BE2C (cell line): ENCODE measurements around the gene NINJ1.

Experiments used
- DNase-seq: peaks from one replicate; pipeline ENCODE4 v3.0.0-alpha.2; 2020
- H3K27me3 ChIP-seq: fragments of 250-450 bp; sonication (Bioruptor Pico); 2 replicates; pipeline ENCODE4 v1.5.1; 2020; ENCODE audit warnings: mild to moderate bottlenecking
- H3K36me3 ChIP-seq: fragments of 250-450 bp; sonication (Bioruptor Pico); 2 replicates; pipeline ENCODE4 v1.5.1; 2020; ENCODE audit warnings: mild to moderate bottlenecking
- H3K4me1 ChIP-seq: fragments of 250-450 bp; sonication (Bioruptor Pico); 2 replicates; pipeline ENCODE4 v1.5.1; 2020
- H3K4me3 ChIP-seq: 2 replicates; pipeline ENCODE4 v1.5.1; 2011; ENCODE audit warnings: low read depth, low read length
- H3K9me3 ChIP-seq: fragments of 250-450 bp; sonication (Bioruptor Pico); 2 replicates; pipeline ENCODE4 v1.5.1; 2020
- TF ChIP-seq, protein P1 (sequence below): IDR thresholded peaks from 2 replicates; pipeline ENCODE4 v1.5.1; 2012; ENCODE audit warnings: mild to moderate bottlenecking, low read depth, low read length

NINJ1 gene

DNA sequence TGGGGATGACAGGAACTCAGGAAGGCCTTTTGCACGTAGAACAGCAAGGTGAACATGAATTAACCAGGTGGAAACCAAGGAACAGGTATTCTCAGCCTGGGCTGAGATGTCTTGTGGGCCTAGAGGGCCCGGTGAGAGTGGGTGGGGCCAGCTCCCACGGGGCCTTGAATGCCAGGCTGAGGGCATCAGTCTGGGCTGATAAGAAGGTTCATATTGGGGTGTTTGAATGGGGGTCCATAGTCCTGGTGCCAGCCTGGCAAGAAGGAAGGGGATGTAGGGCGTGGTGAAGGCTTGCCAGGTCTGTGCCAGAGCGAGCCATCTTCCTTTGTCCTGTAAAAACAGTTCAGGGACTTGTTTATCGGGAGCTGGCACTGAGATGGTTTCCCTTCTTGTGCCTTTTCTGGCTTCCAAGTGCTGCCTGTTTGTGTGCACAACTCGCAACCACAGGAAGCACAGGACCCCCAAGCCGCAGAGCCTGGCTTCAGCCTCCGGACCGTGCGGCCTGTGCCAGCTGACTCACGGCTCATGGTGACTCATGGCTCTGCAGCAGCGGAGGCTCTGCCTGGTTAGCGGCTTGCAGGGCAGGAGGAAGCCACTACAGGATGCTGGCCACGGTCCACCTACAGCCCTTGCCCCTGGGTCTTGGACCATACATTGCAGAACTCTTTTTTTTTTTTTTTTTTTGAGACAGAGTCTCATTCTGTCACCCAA is 35.7 kb downstream of the NINJ1 start:
- no peaks in the 10 kb centered on the region for H3K36me3 ChIP-seq
- DNase-seq: peak; percentile 82
- TF ChIP-seq, protein P1, sequence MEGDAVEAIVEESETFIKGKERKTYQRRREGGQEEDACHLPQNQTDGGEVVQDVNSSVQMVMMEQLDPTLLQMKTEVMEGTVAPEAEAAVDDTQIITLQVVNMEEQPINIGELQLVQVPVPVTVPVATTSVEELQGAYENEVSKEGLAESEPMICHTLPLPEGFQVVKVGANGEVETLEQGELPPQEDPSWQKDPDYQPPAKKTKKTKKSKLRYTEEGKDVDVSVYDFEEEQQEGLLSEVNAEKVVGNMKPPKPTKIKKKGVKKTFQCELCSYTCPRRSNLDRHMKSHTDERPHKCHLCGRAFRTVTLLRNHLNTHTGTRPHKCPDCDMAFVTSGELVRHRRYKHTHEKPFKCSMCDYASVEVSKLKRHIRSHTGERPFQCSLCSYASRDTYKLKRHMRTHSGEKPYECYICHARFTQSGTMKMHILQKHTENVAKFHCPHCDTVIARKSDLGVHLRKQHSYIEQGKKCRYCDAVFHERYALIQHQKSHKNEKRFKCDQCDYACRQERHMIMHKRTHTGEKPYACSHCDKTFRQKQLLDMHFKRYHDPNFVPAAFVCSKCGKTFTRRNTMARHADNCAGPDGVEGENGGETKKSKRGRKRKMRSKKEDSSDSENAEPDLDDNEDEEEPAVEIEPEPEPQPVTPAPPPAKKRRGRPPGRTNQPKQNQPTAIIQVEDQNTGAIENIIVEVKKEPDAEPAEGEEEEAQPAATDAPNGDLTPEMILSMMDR: no peak
- no peaks in the 10 kb centered on the region for H3K9me3 ChIP-seq
- H3K4me3 ChIP-seq: no peak overlapping the region
- H3K4me1 ChIP-seq: peaks cover 1% of the 10 kb centered on the region; the same call in 1 of the 2 replicates
- no peaks in the 10 kb centered on the region for H3K27me3 ChIP-seq

DNA sequence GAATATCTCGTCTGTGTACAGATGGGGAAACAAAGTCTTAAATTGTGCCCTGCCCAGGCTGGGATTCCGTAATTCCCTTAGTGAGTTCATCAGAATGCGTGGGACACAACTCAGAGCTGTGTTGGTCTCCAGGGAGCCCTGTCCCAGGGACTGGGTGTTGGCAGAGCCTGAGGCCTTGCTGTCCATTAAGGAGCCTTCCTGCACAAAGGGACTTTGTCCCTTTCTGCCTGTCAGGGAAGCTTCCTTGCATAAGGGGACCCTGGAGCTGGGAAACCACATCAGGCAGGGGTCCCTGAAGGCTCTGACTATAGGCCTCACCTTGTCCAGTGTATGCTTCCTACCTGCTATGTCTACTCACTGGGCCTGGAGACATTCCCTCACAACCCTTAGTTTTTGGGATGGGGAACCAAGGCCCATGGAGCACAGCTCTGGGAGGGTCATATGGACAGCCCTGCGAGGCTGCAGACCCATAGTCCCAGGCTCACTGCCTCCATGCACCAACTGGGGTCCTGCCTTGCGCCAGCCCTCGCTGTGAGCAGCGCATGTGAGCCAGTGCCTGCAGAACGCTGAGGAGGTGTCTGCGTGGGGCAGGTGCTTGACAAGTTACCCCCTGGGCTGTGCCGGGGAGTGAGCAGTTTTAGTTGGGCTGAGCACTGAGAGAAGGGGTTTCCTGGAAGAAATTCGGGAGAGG is 36.4 kb downstream of the NINJ1 start:
- TF ChIP-seq, protein P1: no peak
- Histone ChIP-seq H3K27me3 (no peaks in the 10 kb centered on the region), H3K4me3 (no peak overlapping the region), H3K9me3 (no peaks in the 10 kb centered on the region), H3K4me1 (peaks cover 3% of the 10 kb centered on the region; the same call in 1 of the 2 replicates), H3K36me3 (no peaks in the 10 kb centered on the region)
- no peak for DNase-seq

DNA sequence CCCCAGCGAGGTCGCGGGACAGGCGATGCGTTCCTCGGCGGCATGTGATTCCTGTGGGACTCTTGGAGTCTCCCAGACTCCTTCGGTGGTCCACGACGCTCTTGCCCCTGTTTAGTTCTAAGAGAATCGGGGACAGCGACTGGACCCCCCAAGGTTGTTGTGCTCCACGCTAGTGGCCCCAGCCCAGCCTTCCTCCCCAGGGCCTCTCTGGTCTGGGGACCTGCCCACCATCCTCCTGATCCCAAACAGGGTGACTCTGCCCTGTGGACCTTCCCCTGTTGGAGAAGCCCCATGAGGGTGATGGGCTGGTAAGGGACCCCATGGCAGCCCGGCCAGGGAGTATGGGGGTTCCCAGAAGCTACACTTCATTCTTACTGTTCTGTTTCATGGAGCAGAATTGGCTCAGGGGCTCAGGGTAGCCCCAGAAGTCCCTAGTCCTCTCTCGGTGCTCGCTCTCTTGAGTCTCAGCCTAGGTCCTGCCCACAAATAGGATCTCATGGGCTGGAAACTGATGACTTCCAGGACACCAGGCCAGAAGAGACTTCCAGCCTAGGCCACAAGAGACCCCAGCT is 37.2 kb downstream of the NINJ1 start:
- Histone ChIP-seq H3K4me3 (peak overlapping the region; percentile 77), H3K9me3 (no peaks in the 10 kb centered on the region), H3K4me1 (peaks cover 3% of the 10 kb centered on the region; the same call in 1 of the 2 replicates), H3K27me3 (no peaks in the 10 kb centered on the region), H3K36me3 (no peaks in the 10 kb centered on the region)
- no peak for DNase-seq
- TF ChIP-seq, protein P1: no peak

DNA sequence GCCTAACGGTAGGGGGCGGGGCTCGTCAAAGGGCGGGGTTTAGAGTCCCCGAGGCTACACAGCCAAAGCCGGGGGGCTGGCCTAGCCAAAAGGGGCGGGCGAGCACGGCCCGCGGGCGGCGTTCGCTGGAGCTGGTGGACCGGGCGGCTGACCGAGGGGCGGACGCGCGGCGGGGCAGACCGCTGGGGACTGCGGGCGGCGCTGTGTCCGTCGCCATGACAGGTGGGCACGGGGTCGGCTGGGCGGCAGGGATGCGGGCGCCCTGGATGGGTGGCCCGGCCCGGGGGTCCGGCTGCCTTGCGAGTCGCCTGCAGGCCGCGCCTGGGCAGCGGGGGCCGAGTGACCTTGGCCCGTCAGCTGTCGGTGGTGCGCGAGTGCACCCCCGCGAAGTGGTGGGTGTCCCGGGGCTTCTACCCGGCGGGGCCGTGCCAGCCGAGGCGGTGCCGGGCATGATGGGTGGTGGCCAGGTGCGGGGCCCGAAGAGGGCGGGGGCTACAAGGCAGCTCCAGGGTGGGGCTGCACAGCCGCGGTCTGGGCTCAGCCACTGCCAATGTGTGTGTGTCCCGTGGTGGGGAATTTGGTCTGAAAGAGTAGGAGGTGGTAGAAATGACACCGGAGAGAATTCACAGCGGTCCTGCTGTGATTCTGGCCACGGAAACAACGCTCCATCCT is 37.8 kb downstream of the NINJ1 start, which contains the start of gene CARD19:
Gene CARD19 (plus strand): TSS at position 87 of the 672 bp plus-strand sequence. CDS start 129 bp downstream, at position 216.
- Histone ChIP-seq H3K36me3 (no peaks in the 10 kb centered on the region), H3K27me3 (no peaks in the 10 kb centered on the region), H3K4me3 (peak within 1 kb of the TSS; percentile 77), H3K4me1 (peaks cover 3% of the 10 kb centered on the region; the same call in 1 of the 2 replicates), H3K9me3 (no peaks in the 10 kb centered on the region)
- TF ChIP-seq, protein P1: no peak
- DNase-seq: peak; percentile 39

DNA sequence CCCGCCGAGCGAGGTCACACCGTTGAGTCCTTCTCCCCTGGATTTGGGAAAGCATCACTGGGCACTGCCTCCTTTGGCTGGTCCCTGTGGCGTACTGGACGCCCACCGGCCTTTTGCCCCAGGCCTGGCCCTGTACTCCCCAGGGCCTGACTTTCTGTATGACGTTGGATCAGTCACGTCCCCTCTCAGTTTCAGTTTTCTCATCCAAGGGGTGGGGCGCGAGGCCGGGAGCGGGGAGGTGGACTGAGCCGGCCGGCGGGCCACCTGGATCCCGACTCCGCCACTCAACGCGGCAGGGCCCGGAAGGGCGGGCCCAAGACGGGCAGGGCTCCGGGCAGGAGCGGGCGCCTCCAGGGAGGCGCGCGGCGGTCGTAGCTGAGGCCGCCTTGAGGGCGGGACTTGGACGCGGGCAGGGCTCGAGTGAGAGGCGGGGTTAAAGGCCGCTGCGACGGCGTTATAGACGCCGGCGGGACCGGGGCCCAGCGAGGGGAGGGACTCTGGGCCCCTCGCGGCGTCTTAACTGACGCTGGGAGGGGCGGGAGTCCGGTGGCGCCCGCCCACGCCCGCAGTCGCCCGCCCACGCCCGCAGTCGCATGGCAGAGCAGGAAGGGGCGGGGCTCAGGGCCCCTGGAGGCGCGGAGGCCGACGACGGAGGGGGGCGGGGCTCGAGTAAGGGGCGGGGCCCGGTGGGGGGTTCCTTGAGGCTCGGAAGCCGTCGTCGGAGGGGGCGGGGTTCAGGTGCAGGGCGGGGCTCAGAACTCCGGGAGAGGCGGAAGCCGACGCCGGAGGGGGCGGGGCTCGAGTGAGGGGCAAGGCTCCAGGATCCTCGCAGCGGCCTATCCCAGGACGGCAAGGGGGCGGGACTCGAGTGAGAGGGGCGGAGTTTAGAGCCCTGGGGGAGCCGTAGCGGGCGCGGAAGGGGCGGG is 38.6 kb downstream of the NINJ1 start:
- Histone ChIP-seq H3K9me3 (no peaks in the 10 kb centered on the region), H3K4me3 (peak overlapping the region; percentile 55), H3K36me3 (no peaks in the 10 kb centered on the region), H3K27me3 (no peaks in the 10 kb centered on the region), H3K4me1 (peaks cover 3% of the 10 kb centered on the region; the same call in 1 of the 2 replicates)
- TF ChIP-seq, protein P1: no peak
- DNase-seq: peak; percentile 100
